ELR (cell line): ENCODE results near the gene RAMP3.

Experiments
- DNase-seq: peaks from one replicate; pipeline ENCODE4 v3.0.0-alpha.2; 2015; ENCODE audit warnings: low read depth

Gene RAMP3

DNA sequence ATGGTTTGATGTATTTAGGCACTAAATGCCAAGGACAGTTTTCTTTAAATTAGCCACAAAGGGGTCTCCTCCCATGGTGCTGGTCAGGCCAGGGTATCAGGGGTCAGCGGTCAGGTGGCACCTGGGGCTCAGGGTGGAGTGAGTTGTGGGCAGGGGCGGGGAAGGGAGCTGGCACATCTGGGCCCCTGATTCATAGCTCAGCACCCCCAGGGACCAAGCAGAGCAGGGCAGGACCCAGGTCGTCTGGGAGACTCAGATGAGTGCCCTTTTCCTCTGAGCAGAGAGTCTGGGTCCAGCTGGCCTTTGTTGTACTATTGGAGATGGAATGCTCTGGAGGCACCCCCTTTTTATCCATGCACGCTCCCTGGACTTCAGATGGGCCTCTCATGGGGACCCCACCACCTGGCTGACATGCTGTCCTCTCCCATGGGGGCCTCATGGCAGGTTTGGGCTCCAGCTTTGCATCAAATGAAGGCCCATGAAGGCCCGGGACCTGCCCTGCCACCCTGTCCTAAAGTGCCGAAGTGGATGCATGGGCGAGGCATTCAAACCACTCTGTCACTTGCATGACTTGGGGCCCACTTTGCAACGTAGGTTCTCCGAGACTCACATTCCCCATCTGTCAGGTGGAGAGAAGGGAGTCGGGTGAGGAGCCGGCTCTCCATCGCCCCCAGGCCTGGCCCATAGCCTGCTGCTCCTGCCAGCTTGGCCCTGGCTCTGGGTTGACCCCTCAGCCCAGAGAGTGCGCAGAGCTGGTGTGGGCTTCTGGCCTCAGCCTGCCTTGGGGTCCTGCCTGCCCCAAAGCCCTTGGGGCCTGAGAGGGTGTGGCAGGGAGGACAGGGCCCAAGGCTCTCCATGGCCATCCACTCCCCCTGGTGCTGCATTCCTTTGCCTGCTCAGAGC is 66.4 kb downstream of the RAMP3 start:
- no peak for DNase-seq

DNA sequence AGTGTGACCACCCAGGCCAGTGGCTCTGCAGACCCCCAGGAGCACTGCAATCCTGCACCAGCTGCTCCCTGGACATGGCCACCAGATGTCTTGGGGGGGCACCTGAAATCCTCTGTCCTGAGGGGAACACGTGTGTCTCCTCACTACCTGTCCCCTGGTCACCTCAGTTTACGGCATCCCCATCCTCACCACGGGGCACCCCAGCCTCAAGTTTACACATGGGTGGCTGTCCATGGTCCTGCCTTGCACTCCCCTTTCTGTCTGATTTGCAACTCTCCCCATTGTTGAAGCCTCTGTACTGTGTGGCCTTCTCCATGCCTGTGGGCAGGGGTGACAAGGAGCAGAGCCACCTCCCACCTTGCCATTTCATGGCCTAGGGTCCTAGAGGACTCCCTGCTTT is 67.2 kb downstream of the RAMP3 start:
- DNase-seq = no peak

DNA sequence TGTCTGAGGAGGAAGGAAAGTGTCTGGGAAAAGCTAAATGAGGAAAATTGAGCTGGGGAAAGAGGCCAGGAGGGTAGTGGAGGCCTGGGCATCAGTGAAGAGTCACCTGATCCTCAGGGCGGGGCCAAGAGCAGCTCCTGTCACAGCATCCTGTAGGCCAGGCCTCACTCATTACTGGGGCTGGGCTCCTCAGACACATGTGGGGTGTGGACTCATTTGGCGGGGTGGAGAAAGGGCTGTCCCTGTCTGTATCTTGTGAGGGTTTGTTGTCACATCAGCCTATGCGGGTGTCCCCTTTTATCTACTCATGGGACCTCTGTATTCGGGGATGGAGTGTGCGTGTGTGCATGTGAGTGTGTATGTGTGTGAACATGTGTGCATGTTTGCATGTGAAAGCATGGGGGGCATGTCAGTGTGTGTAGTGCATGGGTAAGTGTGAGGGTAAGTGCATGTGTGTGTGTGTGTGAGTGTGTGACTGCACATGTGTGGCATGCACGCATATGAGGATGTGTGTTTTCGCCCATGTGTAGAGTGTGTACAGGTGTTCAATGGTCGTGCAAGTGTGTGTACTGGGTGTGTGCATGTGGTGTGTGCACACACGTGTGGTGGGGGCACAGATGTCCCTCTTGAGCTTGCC is 67.8 kb downstream of the RAMP3 start:
- no peak for DNase-seq

DNA sequence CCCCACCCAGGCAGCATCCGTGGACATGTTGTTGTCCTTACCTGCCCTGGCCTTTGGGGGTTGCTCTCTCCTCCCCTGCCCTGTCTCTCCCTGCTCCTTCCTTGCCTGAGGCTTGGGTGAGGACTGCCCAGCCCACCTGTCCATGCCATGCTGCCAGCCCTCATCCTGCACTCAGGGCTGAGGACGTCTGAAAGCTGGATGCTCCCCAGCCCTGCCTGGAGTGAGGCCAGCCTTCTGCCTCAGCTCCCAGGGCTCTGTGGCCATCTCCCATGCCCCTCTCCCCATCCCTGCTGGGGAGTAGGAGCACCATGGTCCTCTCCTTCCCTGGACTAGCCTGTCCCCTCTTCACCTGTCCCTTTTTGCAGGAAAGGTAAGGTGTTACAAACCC is 68.4 kb downstream of the RAMP3 start:
- no peak for DNase-seq

DNA sequence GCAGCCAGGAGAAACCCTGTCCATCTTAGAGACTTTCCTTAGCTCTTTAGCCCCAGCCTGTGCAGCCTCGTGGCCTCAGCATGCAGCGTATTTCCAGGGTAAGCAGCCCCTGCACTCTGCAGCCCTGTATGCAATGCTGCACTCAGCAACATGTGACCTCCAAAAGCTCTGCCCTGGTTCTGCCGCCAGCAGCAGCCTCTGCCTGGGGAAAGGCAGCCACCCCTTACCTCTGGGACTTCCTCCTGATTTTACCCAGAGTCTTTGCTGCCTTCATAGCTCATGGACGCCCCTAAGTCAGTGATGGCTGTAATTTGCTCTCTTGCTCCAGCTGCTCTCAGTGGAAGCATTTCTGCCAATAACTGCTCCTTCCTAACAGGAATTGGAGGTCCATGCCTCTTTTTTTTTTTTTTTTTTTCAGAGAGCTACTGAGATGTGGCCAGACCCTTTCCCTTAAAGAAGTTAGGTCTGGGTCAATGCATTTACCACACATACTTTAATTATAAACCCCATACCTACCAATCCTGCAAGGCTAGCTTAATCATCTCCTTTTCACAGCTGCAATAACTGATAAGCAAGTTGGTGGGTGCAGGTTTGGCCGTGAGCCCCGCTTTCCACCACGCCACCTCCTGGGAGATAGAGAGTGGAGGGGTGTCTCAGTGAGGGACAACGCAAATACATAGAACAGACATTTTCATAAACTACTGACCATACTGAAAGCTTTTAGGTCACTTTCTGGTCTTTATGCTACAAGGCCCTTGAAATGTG is 71.7 kb downstream of the RAMP3 start:
- DNase-seq = no peak

DNA sequence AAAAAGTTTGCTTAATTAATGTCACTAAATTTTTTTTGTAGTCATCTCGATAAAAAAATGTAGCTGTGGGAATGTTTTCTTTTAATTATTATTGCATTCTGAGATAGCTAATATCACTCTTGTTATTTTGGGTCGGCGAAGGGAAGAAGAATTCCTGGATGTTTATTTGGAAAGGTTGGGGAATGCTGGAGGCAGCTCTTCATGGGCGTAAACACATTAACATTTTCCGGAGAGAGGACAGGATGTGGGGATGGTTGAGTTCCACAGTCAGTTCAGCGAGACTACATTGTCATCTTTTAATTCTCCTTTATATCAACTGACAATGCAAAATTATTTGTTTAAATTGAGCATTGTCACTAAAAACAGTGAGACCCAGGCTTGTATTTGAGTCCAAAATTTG is 72.5 kb downstream of the RAMP3 start:
- no peak for DNase-seq

DNA sequence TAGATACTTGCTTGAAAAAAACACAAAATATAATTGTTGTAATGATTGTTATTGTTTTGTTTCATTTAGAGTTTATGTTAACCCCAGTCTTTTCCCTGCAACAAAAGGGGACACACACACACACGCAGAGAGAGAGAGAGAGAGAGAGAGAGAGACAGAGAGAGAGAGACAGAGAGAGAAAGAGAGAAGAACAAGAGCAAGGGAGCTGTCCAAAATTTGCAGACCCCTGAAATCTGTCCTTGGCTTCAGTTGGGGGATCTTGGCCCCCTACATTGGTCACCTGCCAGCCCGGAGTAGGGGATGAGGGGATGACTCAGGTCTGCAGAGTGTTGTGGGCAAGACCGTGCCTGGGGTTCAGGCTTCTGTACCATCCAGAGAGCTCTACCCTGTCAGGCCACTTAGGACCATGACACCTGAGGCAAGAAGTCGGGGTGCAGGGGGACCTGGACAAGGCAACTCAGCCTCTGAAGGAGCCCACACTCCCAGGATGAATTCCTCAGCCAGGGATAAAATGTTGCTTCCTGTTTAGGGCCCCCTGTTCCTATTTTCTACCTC is 73.1 kb downstream of the RAMP3 start:
- no peak for DNase-seq

DNA sequence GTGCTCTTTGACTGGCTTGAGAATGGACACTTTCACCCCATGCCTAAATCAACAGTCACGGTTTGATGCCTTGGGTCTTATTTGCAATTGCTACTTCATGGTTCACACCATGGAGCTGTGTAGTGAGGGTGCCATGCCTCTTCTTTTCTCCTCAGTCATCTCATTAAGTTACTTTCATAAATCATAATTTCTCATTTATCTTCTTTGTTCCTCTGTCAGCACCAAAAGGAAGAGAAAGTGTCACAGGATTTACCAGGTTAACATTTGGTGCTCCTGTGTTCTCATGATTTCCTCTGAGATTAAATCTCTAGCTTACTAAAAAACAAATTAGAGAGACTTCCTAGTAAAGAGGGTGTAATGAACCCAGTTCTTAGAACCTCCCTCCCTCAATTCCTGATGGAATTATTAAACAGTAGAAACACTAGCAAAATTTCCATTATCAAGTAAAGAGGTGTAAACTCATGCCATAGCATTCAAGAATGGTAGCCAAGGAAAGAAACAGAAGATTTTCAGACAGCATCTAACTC is 75.7 kb downstream of the RAMP3 start:
- no peak for DNase-seq
